NCI-H2107 treated with DMSO at 0.1 percent for 48 hours (cell line): ENCODE results near the gene ASB7.
"Not testable (repeated sequence)": the region's sequence is repeated elsewhere in the genome, so short reads cannot be mapped to it uniquely, and the experiment has no call there.

ENCODE experiments used
- DNase-seq: peaks from one replicate; lab custom pipeline; 2025; ENCODE audit not compliant: unreplicated experiment; lab: John Stamatoyannopoulos, UW

ASB7 gene

DNA sequence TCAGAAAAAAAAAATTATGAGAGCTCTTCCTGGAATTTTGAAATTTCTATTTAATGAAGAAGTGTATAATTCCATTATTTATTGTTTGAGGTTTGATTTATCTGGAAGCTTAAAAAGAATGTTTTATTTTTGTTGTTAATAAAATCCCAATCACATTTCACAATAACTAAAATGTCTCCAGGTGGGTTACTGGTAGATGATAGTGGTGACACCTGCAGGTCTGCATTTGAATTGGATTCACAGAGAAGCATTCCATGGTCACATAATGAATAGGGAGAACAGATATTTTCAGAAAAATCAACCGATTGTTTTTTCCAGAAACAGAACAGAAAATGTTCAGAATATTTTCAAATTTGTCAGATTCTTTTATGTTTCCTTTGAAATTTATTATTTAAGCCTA, 48.3 kb downstream of the ASB7 start:
- no peak for DNase-seq

DNA sequence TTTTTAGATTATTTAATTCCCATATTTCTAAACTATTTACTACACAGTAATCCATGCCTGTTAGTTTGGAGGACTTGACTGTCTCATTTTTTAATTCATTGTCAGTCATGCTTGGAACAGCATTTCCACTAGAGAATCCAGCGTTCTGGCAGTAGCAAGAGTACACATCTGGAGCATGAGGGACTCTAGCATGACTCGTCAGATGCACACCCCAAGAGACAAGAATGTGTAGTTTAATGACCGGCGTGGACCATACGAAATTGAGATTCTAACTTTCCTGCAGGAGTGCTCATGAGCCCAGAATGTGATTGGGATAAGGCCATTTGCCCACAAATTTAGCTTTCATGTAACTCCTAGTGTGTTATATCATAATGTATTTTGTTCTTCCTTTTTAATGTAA, 48.9 kb downstream of the ASB7 start:
- DNase-seq: no peak

DNA sequence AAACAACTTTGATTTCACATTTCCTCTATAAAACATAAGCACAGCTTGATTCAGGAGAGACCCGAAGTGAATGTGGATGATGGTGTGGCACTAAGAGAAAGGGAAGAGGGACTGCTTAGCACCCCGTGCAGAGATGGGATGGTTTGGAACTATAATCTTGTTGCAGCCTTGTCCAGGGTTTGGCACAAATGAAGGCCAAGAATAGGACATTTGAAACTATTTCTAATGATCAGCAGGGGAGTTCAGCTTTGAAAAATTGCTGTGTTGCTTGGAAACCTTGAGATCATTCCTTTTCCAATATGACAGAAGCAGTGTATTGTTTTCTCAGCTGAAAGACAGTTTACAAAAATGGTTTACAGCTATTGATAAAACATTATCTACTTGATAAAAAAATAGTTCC, 49.7 kb downstream of the ASB7 start:
- no peak for DNase-seq

DNA sequence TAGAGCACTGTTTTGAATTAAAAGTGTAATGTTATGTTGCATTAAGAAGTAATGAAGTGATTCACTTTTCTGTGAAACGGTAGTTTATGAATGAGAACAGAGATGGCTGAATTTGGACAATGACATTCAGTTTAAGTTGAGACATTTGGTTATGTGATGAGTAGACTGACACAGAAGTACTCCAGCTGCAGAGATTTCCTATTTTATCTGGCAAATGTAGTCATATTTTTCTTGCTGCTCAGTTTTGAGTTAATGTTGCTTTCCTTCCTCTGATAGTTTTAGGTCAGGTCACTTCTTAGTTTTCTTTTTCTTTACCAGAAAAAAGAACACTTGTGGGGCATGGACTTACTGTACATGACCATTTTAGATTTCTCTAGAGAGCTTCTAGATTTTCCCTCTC, 51.2 kb downstream of the ASB7 start:
- no peak for DNase-seq

- DNase-seq: no peak
These were observed 56.5 kb downstream of the ASB7 start for GRCh38 chr15:100658895-100659294.

DNA sequence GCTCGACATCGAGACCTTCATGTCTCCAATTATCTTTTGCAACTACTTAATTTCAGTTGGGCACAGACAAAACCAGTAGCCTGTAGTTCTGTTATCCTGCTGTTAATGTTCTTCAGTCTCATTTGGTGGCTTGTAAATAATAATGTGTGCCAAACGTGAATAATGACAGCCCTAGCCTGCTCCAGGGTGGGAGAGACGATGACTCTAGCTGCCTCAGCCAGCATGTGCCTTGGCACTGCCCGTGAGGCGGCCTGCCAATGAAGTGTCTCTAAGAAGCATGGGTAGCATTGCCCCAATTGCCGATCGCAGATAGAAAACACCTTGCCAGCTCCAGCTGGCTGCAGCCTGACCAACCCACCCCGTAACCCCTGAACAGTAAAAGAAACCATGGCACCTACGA, 58.8 kb downstream of the ASB7 start:
- no peak for DNase-seq

DNA sequence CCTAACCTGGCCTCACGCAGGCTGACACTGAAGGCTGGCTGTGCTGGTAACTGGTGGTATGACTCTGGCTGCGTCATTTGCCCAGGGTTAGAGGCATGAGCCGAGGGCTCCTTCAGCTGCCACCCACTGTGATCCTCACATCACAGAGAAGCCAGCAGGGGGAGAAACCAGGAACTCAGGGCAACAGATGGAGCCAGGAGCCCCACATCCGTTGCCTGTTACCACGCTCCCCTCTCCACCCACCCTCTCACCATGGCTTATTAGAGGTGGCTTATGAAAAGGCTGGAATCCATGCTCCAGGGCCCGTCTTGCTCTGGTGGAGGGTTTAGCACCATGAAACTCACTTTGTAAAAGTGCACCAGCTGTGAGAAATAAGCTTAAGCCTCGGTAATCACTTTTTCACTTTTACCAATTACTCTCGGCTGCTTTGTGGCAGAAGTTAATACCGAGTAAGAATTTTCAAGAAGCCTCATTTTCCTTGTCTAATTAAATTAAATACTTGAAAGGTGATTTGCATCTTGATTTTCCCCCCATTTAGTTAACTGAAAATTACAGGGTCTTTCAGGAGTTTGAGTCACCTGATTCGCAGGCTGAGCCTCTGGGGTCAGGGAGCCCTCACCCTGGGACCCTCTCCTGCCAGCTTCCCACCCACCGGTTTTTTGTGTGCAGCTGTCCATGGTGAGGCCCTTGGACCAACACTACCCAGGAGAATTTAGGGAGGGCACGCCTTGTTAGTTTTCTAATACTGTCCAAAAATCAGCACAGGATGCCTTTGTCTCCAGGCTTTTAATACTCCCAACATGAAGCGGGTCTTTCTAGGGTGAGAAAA, 60.9 kb downstream of the ASB7 start:
- no peak for DNase-seq

GRCh38 chr15:100663915-100664281, 61.5 kb downstream of the ASB7 start:
- no peak for DNase-seq

- no peak for DNase-seq
These were observed 63.2 kb downstream of the ASB7 start for GRCh38 chr15:100665570-100665969.

DNA sequence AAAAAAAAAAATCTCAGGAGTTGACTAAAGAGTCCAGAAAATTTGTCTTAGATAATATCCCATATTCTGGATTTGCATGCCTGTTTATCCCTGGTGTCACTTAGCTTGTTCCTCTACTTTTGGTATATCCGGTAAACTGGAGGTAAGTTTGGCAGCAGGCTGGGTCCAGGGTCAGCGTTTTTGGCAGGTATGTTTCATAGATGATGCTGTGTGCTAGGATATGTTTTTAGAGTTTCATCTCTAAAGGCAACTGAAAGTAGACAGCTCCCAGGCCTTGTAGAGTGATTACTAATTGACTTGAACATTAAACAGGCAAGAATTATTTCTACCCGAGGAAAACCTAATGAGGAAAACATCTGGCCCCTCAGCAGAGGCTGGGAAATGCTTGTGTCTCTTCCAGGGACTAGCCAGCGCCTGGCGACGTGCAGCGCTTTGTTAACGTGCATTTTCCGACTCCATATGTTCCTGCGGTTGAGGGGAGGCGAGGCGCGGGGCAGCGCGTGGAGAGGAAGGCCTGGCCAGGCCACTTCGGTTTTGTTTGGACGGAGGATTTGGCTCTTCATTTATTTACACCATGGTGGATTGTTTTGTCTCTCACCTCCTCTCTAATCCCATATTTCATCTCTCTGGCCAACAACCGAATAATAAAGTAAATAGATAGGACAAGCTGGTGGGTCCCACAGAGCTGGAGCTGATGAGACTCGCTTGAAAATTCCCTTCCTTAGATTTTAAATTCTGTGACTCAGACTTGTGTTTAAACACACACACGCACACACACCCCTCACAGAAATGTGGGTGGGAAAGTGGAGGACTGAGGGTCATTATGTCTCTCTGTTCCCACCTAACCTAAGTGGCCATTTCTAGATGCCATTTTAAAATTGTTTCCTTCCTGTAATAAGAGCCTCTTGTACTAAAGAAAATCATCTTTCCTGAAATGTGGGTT, 65.3 kb downstream of the ASB7 start:
- DNase-seq: no peak

GRCh38 chr15:100668348-100668745, 66.0 kb downstream of the ASB7 start:
- no peak for DNase-seq

- no peak for DNase-seq
These were observed 66.9 kb downstream of the ASB7 start for GRCh38 chr15:100669260-100669659.

GRCh38 chr15:100670505-100671021, 68.2 kb downstream of the ASB7 start:
- DNase-seq: no peak

GRCh38 chr15:100671124-100671680, 68.8 kb downstream of the ASB7 start:
- no peak for DNase-seq

GRCh38 chr15:100671858-100672543, 69.6 kb downstream of the ASB7 start:
- no peak for DNase-seq

GRCh38 chr15:100672959-100673358, 70.6 kb downstream of the ASB7 start:
- DNase-seq: no peak

DNA sequence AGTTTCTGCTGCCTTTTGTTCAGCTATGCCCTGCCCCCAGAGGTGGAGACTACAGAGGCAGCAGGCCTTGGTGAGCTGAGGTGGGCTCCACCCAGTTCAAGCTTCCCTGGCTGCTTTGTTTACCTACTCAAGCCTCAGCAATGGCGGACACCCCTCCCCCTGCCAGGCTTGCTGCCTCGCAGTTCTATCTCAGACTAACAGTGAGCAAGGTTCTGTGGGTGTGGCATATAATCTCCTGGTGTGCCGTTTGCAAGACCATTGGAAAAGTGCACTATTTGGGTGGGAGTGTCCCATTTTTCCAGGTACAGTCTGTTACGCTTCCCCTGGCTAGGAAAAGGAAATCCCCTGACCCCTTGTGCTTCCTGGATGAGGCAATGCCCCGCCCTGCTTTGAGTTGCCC, 76.8 kb downstream of the ASB7 start:
- DNase-seq: not testable (repeated sequence)

DNA sequence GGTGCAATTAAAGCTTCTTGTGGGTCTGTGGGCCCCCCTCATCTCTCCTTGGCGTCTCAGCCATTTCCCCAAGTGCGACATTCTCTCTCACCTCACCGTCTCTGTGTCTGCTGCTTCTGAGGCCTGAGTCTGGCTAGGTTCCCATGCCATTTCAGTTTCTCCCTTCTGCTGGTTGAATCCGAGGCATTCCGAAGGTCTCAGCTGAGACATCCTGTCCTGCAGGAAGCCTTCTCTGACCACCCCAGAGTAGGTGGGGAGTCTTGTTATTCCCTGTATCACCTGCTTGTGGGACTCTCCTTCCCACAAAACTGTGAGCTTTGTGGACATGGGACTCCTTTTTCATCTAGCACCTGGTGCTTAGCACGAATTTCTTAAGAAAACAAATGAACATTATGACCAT, 78.3 kb downstream of the ASB7 start:
- DNase-seq: no peak

- DNase-seq: no peak
These were observed 79.0 kb downstream of the ASB7 start for GRCh38 chr15:100681335-100681746.

DNA sequence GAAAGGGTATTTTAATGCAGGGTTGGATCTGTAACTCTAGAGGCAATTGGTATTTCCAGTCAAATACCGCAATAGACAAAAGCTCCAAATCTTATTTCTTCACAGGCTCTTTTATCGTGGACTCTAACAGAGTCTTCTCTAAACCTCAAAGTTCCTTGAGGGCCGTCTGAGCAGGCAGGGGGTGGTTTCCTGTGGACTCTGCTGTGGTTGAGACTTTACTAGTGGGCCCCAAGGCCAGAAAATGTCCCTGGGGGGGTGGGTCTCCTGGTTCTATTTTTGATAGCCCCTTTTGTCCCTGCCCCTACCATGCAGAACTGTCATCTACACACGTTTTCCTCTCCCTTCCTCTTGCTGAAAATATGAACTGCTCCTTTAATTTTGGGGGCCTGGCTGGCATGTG, 80.1 kb downstream of the ASB7 start:
- DNase-seq: no peak

- no peak for DNase-seq
These were observed 81.0 kb downstream of the ASB7 start for GRCh38 chr15:100683434-100683833.
